B cell (primary cell): ENCODE results near the gene TMEM50B. TPM values are rescaled to one million over a fixed set of nuclear protein-coding genes. Genes with fewer than 3 reads are reported as not detected.

Experiments used
- ATAC-seq: fragments of 200-7000 bp; cut with Tn5 transposase; one replicate; pipeline ENCODE4 v1.10.0; 2021; ENCODE audit warnings: low read depth, mild to moderate bottlenecking, moderate number of reproducible peaks, moderate library complexity
- CTCF ChIA-PET: fragments of 350-600 bp; sonication (Branson Sonifier 250); formaldehyde crosslinking; loops from one replicate; lab custom pipeline; 2021; ENCODE audit warnings: antibody characterized with exemption, inconsistent platforms; lab: Charles Lee
- POLR2A ChIA-PET: fragments of 350-600 bp; sonication (Branson Sonifier 250); formaldehyde crosslinking; loops from one replicate; lab custom pipeline; 2021; ENCODE audit warnings: antibody characterized with exemption; lab: Charles Lee
- DNase-seq: peaks from one replicate; pipeline ENCODE4 v3.0.0; 2013
- H2AFZ ChIP-seq: 2 replicates; pipeline ENCODE4 v1.6.1; 2012; ENCODE audit warnings: mild to moderate bottlenecking, low read depth, low read length; ENCODE audit not compliant: insufficient read depth, poor library complexity, severe bottlenecking
- H3K27ac ChIP-seq, 2 donors: 1 replicate in 1 of 2; 2 replicates in 1 of 2; pipeline ENCODE4 v1.5.1; 2012 to 2013; ENCODE audit warnings: low read length in 2 of 2, mild to moderate bottlenecking in 2 of 2, moderate library complexity in 1 of 2
- H3K27me3 ChIP-seq, 4 experiments: fragments of 200-600 bp in 1 of 4; sonication (generic) in 1 of 4; replicated peaks in 1 of 4; 1 replicate in 2 of 4; 2 replicates in 2 of 4; pipeline versions ENCODE4 v1.6.1 to v1.7.0; 2013 to 2016; ENCODE audit warnings: low read length in 3 of 4, mild to moderate bottlenecking in 2 of 4, mixed read lengths in 1 of 4, moderate library complexity in 1 of 4; ENCODE audit not compliant: insufficient read depth in 4 of 4, control insufficient read depth in 3 of 4; ENCODE audit errors: control extremely low read depth in 1 of 4
- H3K36me3 ChIP-seq, 2 experiments: replicated peaks in 1 of 2; 1 replicate in 1 of 2; 2 replicates in 1 of 2; pipeline versions ENCODE4 v1.6.1 to v1.7.1; 2013; ENCODE audit warnings: low read length in 1 of 2; ENCODE audit not compliant: insufficient read depth in 2 of 2, control insufficient read depth in 1 of 2; ENCODE audit errors: control extremely low read depth in 1 of 2, extremely low read depth in 1 of 2
- H3K4me1 ChIP-seq, 2 donors: fragments of 200-600 bp in 1 of 2; sonication (generic) in 1 of 2; 1 replicate in 1 of 2; 2 replicates in 1 of 2; pipeline versions ENCODE4 v1.5.1 to v1.6.1; 2013 to 2017; ENCODE audit warnings: low read length in 2 of 2; ENCODE audit not compliant: control insufficient read depth in 2 of 2, insufficient read depth in 2 of 2
- H3K4me2 ChIP-seq: replicated peaks from 2 replicates; pipeline ENCODE3; 2012; ENCODE audit warnings: mild to moderate bottlenecking, low read depth, low read length; ENCODE audit not compliant: poor library complexity, severe bottlenecking
- H3K4me3 ChIP-seq, 5 experiments: fragments of 200-600 bp in 1 of 5; sonication (generic) in 1 of 5; 1 replicate in 3 of 5; 2 replicates in 2 of 5; pipeline versions ENCODE4 v1.5.1 to v1.7.0; 2011 to 2016; ENCODE audit warnings: low read length in 4 of 5, mild to moderate bottlenecking in 4 of 5, low read depth in 2 of 5, control low read depth in 1 of 5, moderate library complexity in 1 of 5; ENCODE audit not compliant: insufficient read depth in 1 of 5; ENCODE audit errors: control extremely low read depth in 1 of 5, extremely low read depth in 1 of 5
- H3K79me2 ChIP-seq: fragments of 200-600 bp; sonication (generic); one replicate; pipeline ENCODE4 v1.6.0; 2016; ENCODE audit warnings: low read length; ENCODE audit not compliant: control insufficient read depth, insufficient read depth
- H3K9ac ChIP-seq: fragments of 200-600 bp; sonication (generic); 2 replicates; pipeline ENCODE4 v1.6.1; 2017; ENCODE audit warnings: mild to moderate bottlenecking, low read length, moderate library complexity
- H3K9me3 ChIP-seq, 3 donors: one replicate each; pipeline versions ENCODE4 v1.6.1 to v1.7.1; 2013; ENCODE audit warnings: low read length in 2 of 3; ENCODE audit not compliant: control insufficient read depth in 2 of 3, insufficient read depth in 1 of 3; ENCODE audit errors: control extremely low read depth in 1 of 3
- H4K20me1 ChIP-seq: 2 replicates; pipeline ENCODE4 v1.6.0; 2012; ENCODE audit warnings: mild to moderate bottlenecking, low read length; ENCODE audit not compliant: insufficient read depth, control insufficient read depth, poor library complexity, severe bottlenecking
- H3K27ac Mint-ChIP-seq: one replicate; pipeline ENCODE4 v1.8.0; 2021; ENCODE audit warnings: mixed read lengths
- H3K27me3 Mint-ChIP-seq: one replicate; pipeline ENCODE4 v1.8.0; 2021; ENCODE audit warnings: mixed read lengths
- H3K4me1 Mint-ChIP-seq: one replicate; pipeline ENCODE4 v1.8.0; 2021; ENCODE audit warnings: mixed read lengths
- H3K4me3 Mint-ChIP-seq: one replicate; pipeline ENCODE4 v1.8.0; 2021; ENCODE audit warnings: mixed read lengths
- H3K9me3 Mint-ChIP-seq: one replicate; pipeline ENCODE4 v1.8.0; 2022; ENCODE audit warnings: mixed read lengths; ENCODE audit not compliant: insufficient read depth
- EZH2 ChIP-seq: IDR thresholded peaks from 2 replicates; pipeline ENCODE4 v1.6.1; 2012; ENCODE audit warnings: borderline replicate concordance, low read depth, mild to moderate bottlenecking, moderate library complexity, low read length; ENCODE audit not compliant: insufficient read depth, poor library complexity, severe bottlenecking
- WGBS: methylation state at CpG from one replicate; pipeline ENCODE4 v1.1.5; 2013; ENCODE audit warnings: missing lambda C conversion rate; ENCODE audit not compliant: insufficient coverage; 5-methylcytosine and 5-hydroxymethylcytosine counted together
- intact Hi-C: fragments of 100-400 bp; cut with micrococcal nuclease; formaldehyde crosslinking; loops from one replicate; pipeline ENCODE4 v1.10.0; 2022
- polyA plus RNA-seq: library from polyadenylated mRNA; depleted of rRNA; stranded (reverse); fragments of >200 nt; gene quantifications from 2 replicates; pipeline ENCODE4 v1.2.3, GENCODE V29; 2012
- total RNA-seq, 2 donors: library from RNA; stranded (reverse); fragments of 120-200 nt in 1 of 2; gene quantifications; 1 replicate in 1 of 2; 2 replicates in 1 of 2; pipeline versions ENCODE4 v1.2.3 to v1.2.4, GENCODE V29; 2013 to 2022
- TF ChIP-seq, protein P1 (sequence below): fragments of 200-600 bp; IDR thresholded peaks from one replicate; pipeline ENCODE4 v1.8.0; 2022; ENCODE audit warnings: antibody characterized with exemption, mild to moderate bottlenecking

Gene TMEM50B
- total and polyA plus RNA-seq, 2 donors (not counting 1 experiment from before 2014, with no cell fraction given) = 52.6 to 79.5 TPM

- no peaks in the 10 kb centered on the region for H3K27me3 ChIP-seq
- intact Hi-C loops = loop anchor here (2.0 kb wide), 1 partner anchor 29 kb away; no protein-coding TSS in a partner anchor
- no peak overlapping the region for H3K9ac ChIP-seq
- H4K20me1 ChIP-seq = peaks cover 36% of the 10 kb centered on the region
- peaks cover 62% of the 10 kb centered on the region for H3K79me2 ChIP-seq
- no peak overlapping the region for H3K4me3 ChIP-seq
- DNase-seq = no peak
- peak overlapping the region; percentile 39 to 76 for H3K27ac ChIP-seq
- H3K9me3 ChIP-seq = no peaks in the 10 kb centered on the region
- TF ChIP-seq, protein P1, sequence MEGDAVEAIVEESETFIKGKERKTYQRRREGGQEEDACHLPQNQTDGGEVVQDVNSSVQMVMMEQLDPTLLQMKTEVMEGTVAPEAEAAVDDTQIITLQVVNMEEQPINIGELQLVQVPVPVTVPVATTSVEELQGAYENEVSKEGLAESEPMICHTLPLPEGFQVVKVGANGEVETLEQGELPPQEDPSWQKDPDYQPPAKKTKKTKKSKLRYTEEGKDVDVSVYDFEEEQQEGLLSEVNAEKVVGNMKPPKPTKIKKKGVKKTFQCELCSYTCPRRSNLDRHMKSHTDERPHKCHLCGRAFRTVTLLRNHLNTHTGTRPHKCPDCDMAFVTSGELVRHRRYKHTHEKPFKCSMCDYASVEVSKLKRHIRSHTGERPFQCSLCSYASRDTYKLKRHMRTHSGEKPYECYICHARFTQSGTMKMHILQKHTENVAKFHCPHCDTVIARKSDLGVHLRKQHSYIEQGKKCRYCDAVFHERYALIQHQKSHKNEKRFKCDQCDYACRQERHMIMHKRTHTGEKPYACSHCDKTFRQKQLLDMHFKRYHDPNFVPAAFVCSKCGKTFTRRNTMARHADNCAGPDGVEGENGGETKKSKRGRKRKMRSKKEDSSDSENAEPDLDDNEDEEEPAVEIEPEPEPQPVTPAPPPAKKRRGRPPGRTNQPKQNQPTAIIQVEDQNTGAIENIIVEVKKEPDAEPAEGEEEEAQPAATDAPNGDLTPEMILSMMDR = no peak
- no peak for TF ChIP-seq EZH2
- peaks cover 10 to 89% of the 10 kb centered on the region in 2 experiments for H3K36me3 ChIP-seq
- POLR2A ChIA-PET = interaction anchor here (0.7 to 1.6 kb wide), 3 partner anchors 12 to 72 kb away, joined by 3 to 15 read pairs (median 5); no protein-coding TSS in a partner anchor
- CTCF ChIA-PET = interaction anchor here (1.0 to 2.3 kb wide), 7 partner anchors 9 to 234 kb away, joined by 3 to 29 read pairs (median 5); no protein-coding TSS in a partner anchor
- Mint-ChIP-seq H3K4me3 (peak overlapping the region; percentile 61), H3K27ac (peak overlapping the region; percentile 85), H3K4me1 (peaks cover 43% of the 10 kb centered on the region), H3K9me3 (no peaks in the 10 kb centered on the region), H3K27me3 (no peaks in the 10 kb centered on the region)
- 66% methylated on average over 7 of the region's 8 CpGs for WGBS
- H3K4me1 ChIP-seq = peaks cover 33 to 45% of the 10 kb centered on the region in 2 donors
- H3K4me2 ChIP-seq = no peak overlapping the region
- no peak for ATAC-seq
- H2AFZ ChIP-seq = no peak overlapping the region
Observed at GRCh38 chr21:33433425-33434114, 46.2 kb downstream of the TMEM50B start.

- TF ChIP-seq, protein P1 = no peak
- no peak for TF ChIP-seq EZH2
- Mint-ChIP-seq H3K4me1 (peaks cover 41% of the 10 kb centered on the region), H3K27me3 (no peaks in the 10 kb centered on the region), H3K9me3 (no peaks in the 10 kb centered on the region), H3K27ac (peak overlapping the region; percentile 85), H3K4me3 (peak overlapping the region; percentile 61)
- no peak overlapping the region for H3K4me3 ChIP-seq
- H4K20me1 ChIP-seq = peaks cover 40% of the 10 kb centered on the region
- no peak overlapping the region for H2AFZ ChIP-seq
- peaks cover 33 to 44% of the 10 kb centered on the region in 2 donors for H3K4me1 ChIP-seq
- peak overlapping the region in 1 of 2 donors; percentile 76 for H3K27ac ChIP-seq
- no peak overlapping the region for H3K9ac ChIP-seq
- H3K4me2 ChIP-seq = no peak overlapping the region
- 98% methylated on average over 5 of the region's 8 CpGs for WGBS
- ATAC-seq (no peak), DNase-seq (no peak)
- H3K79me2 ChIP-seq = peaks cover 63% of the 10 kb centered on the region
- H3K27me3 ChIP-seq = no peaks in the 10 kb centered on the region
- POLR2A ChIA-PET = interaction anchor here (0.7 kb wide), 1 partner anchor 17 kb away, joined by 5 read pairs; no protein-coding TSS in a partner anchor
- H3K36me3 ChIP-seq = peaks cover 9 to 92% of the 10 kb centered on the region in 2 experiments
- H3K9me3 ChIP-seq = no peaks in the 10 kb centered on the region
- CTCF ChIA-PET = interaction anchor here (1.1 to 1.2 kb wide), 3 partner anchors 12 to 71 kb away, joined by 3 to 4 read pairs (median 3); no protein-coding TSS in a partner anchor
- intact Hi-C loops = no loop called here
Observed at GRCh38 chr21:33433001-33433400, 46.8 kb downstream of the TMEM50B start.
